GM12872 (cell line): Measurements from ENCODE around the gene KLHL30.

Source experiments
- CTCF ChIP-seq: IDR thresholded peaks from 3 replicates; pipeline ENCODE4 v1.5.1; 2011; ENCODE audit warnings: low read depth, mild to moderate bottlenecking, low read length, moderate library complexity; ENCODE audit not compliant: insufficient read depth

Gene KLHL30

DNA sequence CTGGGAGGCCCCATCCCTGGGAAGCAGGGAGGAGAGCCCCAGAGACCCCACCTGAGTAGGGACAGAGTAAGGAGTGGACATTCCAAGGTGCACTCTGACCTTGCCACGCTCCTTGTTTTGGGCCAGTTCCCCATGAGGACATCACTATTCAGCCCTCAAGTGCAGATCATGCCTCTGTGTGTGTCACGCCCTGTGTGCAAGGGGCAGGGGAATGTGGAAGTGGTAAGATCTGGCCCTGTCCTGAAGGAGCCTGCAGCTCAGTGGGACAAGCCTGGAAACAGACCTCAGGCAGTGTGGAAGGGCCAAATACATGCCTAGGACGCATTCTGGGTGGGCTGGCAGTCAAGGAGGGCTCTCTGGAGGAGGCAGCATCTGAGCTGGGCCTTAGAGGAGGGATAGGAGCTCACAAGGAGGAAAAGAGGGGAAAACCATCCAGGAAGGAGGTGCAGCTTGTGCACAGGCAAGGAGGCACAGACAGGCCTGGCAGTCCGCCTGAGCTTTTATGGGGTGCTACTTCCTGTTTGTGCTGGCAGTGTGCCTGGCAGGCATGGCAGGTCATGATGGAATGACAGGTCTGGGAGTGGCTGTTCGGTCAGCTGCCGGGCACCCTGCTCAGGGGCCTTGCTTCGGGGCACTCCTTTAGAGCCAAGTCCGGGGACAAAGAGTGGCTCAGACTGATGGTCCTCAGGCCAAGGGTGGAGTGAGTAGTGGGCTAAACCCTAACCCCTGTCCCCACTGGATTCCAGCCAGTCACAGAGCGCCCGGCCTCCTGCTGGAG, 3.3 kb downstream of the KLHL30 start:
- no peak for TF ChIP-seq CTCF

DNA sequence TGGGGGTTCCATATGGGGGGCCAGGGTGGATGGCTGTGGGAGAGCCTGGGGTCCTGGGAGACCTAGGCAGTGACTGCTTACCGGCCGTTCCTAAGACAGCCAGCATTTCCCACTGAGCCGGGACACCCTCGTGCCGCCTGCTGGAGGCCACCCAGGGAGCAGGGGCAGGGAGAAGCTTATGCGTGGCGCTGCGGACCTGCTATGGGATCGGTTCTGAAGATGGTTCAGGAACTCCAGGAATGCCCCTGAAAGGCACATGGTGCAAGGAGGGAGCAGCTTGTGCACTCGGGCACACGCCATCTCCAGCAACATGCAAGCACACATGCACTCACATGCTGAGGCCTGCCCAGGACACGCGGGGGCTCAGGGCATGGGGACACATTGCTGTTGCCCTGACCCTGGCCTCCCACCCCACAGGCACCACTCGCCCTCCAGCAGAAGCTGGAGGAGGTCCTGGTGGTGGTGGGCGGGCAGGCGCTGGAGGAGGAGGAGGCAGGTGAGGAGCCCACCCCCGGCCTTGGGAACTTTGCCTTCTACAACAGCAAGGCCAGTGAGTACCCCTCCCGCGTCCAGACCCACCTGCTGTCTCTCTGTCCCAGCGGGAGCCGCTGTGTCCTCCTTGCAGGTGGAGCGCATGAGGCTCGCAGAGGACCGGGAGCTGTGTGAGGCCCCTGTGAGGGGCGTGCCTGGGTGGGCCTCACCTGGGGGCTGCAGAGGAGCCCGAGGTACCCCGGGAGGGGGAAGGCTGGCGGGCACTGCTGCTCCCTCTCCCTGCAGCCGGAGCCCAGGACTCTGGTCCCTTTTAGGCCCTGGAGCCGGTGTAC, 4.1 kb downstream of the KLHL30 start:
- no peak for TF ChIP-seq CTCF

- no peak for TF ChIP-seq CTCF
Measured at GRCh38 chr2:238143239-238143951, 4.9 kb downstream of the KLHL30 start.

DNA sequence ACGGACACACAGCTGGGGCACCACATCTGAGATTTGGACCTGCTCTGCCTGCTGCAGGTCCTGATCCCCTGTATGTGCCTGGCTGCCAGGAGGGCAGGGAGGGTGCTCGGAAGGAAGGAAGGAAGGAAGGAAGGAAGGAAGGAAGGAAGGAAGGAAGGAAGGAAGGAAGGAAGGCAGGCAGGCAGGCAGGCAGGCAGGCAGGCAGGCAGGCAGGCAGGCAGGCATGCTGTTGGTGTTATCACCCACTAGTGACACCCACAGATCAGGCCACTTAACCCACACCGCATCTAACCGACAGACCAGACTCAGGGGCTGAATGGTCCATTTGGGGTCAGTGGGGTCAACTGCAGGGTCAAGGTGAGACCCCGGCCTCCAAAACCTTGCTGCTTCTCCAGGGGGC, 5.8 kb downstream of the KLHL30 start:
- TF ChIP-seq CTCF, result no peak

GRCh38 chr2:238145046-238145445, 6.6 kb downstream of the KLHL30 start:
- no peak for TF ChIP-seq CTCF

- no peak for TF ChIP-seq CTCF
Measured at GRCh38 chr2:238145851-238146250, 7.4 kb downstream of the KLHL30 start.
